Left lobe of liver (tissue), 2 donors: ENCODE measurements around the gene TAGAP. TPM values are rescaled to one million over a fixed set of nuclear protein-coding genes. Genes with fewer than 3 reads are reported as not detected.
A peak's percentile ranks its signal among the peaks of the same experiment; 100 is the strongest.

Source experiments
- ATAC-seq: fragments of 200-7000 bp; cut with Tn5 transposase; one replicate; pipeline ENCODE4 v1.9.1; 2020; ENCODE audit warnings: mild to moderate bottlenecking, moderate library complexity
- DNase-seq: peaks from one replicate; pipeline ENCODE4 v3.0.0-alpha.2; 2020; ENCODE audit warnings: low spot score
- total RNA-seq: library from RNA; stranded (reverse); gene quantifications from one replicate; pipeline ENCODE4 v1.2.1, GENCODE V29; 2021
- donor health status: DM: no; HTN: no; CAD: no; lungs with moderate emphysema.
- donor health status: DM: no; HTN: yes; CAD: no.

TAGAP gene
- total RNA-seq, 1 donor from 2014 or later: 0.45 TPM

DNA sequence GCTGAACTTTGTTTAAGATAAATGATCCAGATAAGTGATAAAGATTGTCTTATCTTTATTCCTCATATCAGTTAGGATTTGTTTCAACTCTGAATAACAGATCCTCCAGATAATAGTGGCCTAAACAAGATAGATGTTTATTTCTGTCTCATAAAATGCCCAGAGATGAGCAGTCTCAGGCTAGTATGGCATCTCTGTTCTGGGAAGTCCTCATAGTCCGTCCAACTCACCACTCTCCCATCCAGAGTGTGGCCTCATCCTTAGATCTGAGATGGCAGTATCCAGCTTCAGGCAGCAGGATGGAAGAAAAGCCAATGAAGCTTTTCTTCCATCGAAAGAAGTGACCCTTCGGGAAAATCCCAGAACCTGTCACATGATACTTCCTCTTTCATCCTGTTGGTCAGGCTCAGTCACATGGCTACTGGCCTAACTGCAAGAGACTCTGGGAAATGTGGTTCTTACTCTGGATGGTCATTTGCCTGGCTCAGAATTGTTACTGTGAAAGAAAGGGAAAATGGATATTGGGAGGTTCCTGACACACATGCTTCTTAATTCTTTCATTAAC, 29.4 kb upstream of the TAGAP start:
- peak; percentile 59 for ATAC-seq
- DNase-seq: no peak

DNA sequence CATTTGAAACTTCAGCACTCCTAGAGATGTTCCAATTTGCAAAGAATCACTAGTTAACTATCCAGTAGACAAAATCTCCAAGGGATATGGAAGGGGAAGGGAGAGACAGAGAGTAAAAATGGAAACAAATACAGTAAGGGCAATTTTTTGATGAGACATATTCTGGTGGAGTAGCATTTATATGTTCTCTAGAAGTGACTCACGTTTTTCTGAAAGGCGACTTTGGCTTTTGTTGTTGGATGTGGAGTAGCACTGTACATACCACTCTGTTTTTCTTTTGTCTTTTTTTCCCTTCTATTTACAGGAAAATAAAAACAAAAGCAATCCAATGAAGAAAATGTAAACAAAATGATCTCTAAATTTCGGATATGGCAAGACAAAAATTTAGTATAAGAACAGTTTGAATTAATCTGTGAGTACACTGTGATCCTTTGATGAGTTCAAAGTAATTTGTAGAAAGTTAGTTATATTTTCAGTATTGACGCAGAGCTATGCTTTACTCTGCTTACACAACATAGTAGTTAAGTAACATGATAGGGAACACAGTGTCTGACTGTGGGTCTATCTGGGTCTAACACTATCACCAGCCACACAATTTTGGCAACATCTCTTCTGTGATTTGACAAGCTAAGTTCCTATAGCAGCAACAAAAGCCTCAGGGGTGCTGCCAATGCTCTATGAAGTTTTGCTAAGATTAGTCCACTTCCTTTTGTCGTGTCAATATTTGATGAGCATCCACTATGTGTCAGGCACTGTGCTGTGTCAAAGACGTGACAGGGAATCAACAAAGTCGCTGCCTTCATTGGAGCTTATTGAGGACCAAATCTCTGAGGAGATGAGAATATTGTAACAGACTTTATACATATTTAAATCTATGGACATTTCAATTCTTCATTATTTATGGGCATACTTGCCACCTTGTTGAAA, 27.3 kb upstream of the TAGAP start:
- ATAC-seq: no peak

GRCh38 chr6:159068904-159069578, 24.2 kb upstream of the TAGAP start:
- DNase-seq: no peak
- peak; percentile 15 for ATAC-seq

More for the DNA sequence above, 27.3 kb upstream of the TAGAP start:
- no peak for DNase-seq

- no peak for DNase-seq
- no peak for ATAC-seq
Measured at GRCh38 chr6:159067334-159067733, 22.5 kb upstream of the TAGAP start.

GRCh38 chr6:159066483-159066882, 21.7 kb upstream of the TAGAP start:
- no peak for DNase-seq
- no peak for ATAC-seq

DNA sequence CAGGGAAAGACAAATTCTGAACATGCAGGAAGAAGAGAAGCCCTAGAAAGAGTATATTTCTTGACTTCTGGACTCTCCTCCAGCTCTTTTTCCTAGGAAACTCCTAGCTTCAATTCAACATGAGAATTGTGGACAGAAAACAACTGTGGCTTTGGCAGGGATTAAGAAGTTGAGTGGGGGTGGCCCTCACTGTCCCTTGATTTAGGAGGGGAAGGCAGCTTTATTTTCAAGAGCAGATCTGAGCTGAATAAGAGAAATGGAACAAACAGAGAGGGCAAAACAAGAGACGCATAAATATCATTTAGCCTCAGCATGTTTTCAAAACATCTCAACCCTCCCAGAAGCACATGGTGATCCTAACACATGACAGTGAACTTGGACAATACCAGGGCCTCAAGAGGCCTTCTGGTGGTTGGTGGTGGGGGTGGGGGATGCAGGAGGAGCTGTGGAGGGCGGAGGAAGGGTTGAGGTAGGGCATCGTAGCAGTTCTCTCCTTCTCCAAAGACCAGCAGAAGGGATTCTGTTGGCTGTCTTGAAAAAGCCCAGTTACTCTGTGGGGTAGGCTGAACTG, 21.1 kb upstream of the TAGAP start:
- DNase-seq (no peak), ATAC-seq (no peak)

DNA sequence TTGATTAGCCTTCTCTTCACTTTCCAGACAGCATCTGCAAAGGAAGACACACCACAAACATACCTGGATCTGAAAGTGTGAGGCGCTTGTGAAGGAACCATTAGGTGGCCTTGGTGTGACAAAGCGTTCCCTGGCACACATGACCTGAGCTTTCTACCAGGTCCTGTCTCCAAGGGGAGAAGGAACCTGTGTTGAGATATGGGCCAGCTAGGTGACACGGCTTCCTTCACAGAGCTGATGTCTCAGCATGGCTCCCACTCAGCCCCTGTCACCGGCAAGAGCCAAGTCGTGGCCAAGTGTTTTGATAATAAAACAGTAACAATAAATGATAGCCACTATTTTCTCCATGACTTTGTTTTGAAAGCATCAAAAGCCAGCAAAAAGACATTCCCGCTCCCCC, 20.3 kb upstream of the TAGAP start:
- ATAC-seq: no peak

DNA sequence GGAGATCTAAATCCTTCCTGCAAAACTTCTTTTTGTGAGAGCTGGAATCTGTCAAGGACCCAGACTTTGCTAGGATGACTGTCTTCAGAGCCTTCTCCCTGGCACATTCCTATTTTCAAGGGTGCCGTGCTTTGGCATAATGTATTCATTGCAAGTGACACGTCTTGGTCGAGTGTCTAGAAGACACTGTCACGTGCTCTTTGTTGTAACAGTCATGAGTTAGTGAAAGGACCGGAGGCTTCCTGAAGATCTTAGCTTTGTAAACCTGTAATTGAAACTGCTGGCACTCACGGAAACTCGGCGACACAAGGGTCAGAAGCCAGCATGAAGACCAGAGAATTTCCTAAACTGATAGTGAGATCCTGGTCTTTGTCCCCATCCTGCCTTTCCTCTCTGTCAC, 19.7 kb upstream of the TAGAP start:
- ATAC-seq: no peak
- DNase-seq: no peak

More for the DNA sequence above, 20.3 kb upstream of the TAGAP start:
- DNase-seq: no peak

GRCh38 chr6:159063549-159063948, 18.8 kb upstream of the TAGAP start:
- no peak for DNase-seq
- no peak for ATAC-seq

GRCh38 chr6:159062976-159063375, 18.2 kb upstream of the TAGAP start:
- DNase-seq (no peak), ATAC-seq (no peak)

GRCh38 chr6:159062564-159062945, 17.8 kb upstream of the TAGAP start:
- no peak for DNase-seq
- no peak for ATAC-seq

- DNase-seq: no peak
- peak; percentile 29 for ATAC-seq
Measured at GRCh38 chr6:159061805-159062563, 17.2 kb upstream of the TAGAP start.

DNA sequence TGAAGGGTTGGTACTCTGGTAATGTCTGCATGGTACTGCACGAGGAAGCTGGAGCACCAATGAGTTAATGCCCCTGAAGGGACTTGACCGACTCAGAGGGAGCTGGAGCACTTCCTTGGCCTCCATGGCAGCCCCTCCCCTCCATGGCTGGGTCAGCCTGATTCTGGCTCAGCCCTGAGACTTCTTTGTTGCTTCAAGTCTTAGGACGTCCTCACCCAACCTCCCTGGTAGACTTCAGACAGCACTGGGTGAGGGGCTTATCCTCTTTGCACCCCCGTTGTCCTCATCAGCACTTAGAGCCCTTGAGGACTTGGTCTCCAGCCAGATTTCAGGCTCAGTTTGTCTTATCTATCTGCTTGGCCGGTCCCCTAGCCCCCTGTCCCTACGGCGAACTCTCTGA, 16.4 kb upstream of the TAGAP start:
- ATAC-seq: no peak
- DNase-seq: no peak

DNA sequence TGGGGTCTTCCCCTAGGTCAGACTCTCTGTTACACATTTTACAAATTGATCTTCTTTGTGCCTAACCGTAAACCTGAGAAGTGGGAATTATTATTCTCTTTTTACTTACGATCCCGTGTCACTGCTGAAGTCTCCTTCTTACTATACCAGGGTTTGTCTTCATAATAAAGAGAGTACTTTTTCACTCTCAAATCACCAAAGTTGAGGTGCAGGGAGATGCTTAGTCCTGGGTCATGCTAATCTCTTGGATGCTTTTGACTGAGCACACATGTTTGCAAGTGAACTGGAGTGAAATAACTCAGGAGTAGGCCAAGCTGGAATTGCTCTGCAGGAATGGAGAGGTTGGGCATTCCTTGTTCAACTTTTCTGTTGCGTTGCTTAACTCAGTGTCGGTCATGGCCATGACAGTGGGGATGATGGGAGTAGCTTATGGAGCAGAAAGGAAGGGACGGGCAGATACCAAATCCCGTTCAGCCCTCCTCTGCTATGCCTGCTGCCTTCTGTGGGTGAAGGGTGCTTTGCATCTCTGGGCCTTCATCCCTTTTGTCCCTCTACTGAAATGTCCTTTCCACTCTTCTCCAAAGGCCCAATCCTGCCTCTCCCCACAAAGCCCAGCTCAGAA, 15.2 kb upstream of the TAGAP start:
- no peak for DNase-seq
- no peak for ATAC-seq

DNA sequence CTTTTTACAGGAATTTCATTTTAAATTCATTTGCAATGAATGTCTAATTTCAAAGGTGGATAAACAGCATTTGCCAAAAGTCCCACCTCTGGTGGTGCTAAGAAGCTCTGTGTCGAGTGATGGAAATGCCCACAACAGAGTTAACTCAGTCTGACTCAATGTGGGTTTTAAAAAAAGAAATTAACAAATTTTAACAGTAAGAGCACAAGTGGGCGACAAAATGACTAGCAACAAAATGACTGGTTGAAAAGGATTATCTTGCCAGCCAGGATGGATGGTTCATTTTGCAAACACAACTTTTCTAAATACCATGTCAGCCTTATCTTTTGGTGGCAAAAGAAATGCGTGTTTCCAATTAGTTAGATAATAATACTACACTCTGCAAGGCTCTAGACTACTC, 14.3 kb upstream of the TAGAP start:
- DNase-seq: no peak
- ATAC-seq: no peak

- ATAC-seq: no peak
- DNase-seq: no peak
Measured at GRCh38 chr6:159056899-159057298, 12.1 kb upstream of the TAGAP start.

- ATAC-seq (no peak), DNase-seq (no peak)
Measured at GRCh38 chr6:159056432-159056831, 11.6 kb upstream of the TAGAP start.

- DNase-seq (no peak), ATAC-seq (no peak)
Measured at GRCh38 chr6:159056003-159056402, 11.2 kb upstream of the TAGAP start.

DNA sequence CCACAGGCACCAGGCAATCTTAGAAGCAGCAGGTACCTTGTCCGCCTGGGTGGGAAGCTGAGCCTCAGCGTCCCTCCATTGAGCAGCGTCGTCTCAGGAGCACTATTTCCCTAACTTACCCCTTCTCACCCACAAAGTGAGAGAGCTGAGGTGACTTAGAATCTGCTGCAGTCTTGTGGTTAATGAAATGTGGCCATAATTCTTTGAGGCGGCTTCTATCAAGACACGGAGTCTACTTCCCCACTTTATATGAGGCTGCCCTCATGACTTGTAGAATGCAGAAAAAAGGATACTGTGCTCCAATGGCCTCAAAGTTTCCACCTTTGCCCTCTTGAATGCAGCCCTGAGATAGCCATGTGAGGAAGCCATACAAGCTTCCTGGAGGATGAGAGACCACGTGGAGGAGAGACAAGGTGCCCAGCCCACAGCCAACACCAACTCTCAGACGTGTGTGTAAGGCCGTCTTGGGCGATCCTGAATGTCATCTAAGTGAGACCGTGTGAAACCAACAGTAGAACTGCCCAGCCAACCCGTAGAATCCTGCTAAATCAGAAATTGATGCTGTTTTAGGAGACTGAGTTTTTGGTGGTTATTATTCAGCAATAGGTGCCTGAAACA, 9.1 kb upstream of the TAGAP start:
- ATAC-seq (no peak), DNase-seq (no peak)

DNA sequence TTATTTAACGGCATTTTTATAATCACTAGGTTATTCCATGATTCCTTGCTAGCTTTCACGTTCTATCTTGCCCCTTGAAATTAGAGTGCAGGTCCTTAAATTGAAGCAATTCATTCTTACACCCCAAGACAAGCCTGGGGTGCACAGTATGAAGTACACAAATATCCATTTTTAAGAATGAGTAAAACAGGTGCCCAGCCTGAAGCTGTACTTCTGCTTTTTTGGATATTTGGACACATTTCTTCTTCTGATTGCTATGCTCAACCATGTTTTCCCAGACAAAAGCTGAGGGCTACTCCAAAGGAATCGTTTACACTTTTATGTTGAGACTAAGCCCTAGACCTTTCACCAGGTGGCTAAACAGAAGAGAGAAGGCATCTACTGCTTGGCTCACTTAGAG, 7.9 kb upstream of the TAGAP start:
- ATAC-seq: no peak
- DNase-seq: no peak
